Measurements from ENCODE around the gene THRAP3. TPM values are rescaled to one million over a fixed set of nuclear protein-coding genes. Genes with fewer than 3 reads are reported as not detected.
A peak's percentile ranks its signal among the peaks of the same experiment; 100 is the strongest.

Gene THRAP3
- total and polyA plus RNA-seq, 2 donors (not counting 3 experiments of a cell fraction or from before 2014, with no cell fraction given): 38.0 to 144 TPM

GRCh38 chr1:36342426-36343185 lies 118.4 kb downstream of the THRAP3 start:
- peak; percentile 99 for FAIRE-seq
- peaks cover 28% of the 10 kb centered on the region for H3K4me1 ChIP-seq (ENCODE audit: control insufficient read depth, extremely low read depth, insufficient read depth, low read length)
- intact Hi-C loops (cut with micrococcal nuclease) (loop anchor here (1.0 kb wide), 6 partner anchors 9 to 193 kb away; partner anchors contain the start of gene TRAPPC3), dilution Hi-C loops (cut with MboI; ENCODE audit: extremely low pct_ligation_motif_present, low sequenced_read_pairs) (no loop called here)
- H3K9me1 ChIP-seq (replicated peaks; ENCODE audit: control insufficient read depth, extremely low read depth, insufficient read depth, low read length): no peaks in the 10 kb centered on the region
- BruUV-seq (replicated peaks): no TSS peak
- H3K4me3 ChIP-seq (replicated peaks in 1 of 3; ENCODE audit: insufficient read depth in 1 of 3, low read depth in 1 of 3, low read length in 3 of 3): no peak overlapping the region
- peaks cover 2 to 15% of the 10 kb centered on the region in 2 experiments for H3K36me3 ChIP-seq (ENCODE audit: control insufficient read depth in 2 of 2, extremely low read depth in 1 of 2, insufficient read depth in 2 of 2, low read length in 2 of 2)
- peak overlapping the region; percentile 28 for H3K9ac ChIP-seq (replicated peaks; ENCODE audit: extremely low read depth, insufficient read depth, low read length)
- no peaks in the 10 kb centered on the region for H3K9me3 ChIP-seq (replicated peaks; ENCODE audit: control insufficient read depth, insufficient read depth, low read length)
- no peaks in the 10 kb centered on the region for H3K79me2 ChIP-seq (ENCODE audit: control insufficient read depth, insufficient read depth, low read length)
- no peak overlapping the region for H3K4me2 ChIP-seq (ENCODE audit: insufficient read depth, low read length)
- TF ChIP-seq GATA2 (IDR thresholded peaks at IDR 0.05; ENCODE audit: insufficient read depth, insufficient read length, low read depth, low read length): no peak
- TF ChIP-seq POLR2A (IDR thresholded peaks at IDR 0.05; ENCODE audit: low read depth, low read length): peak; percentile 49
- peak; percentile 70 for TF ChIP-seq POLR2AphosphoS5 (IDR thresholded peaks at IDR 0.05; ENCODE audit: insufficient read depth, low read depth, low read length)
- no peak for TF ChIP-seq EZH2 (IDR thresholded peaks at IDR 0.05; ENCODE audit: borderline replicate concordance, low read depth, low read length, severe bottlenecking)
- TF ChIP-seq FOS (IDR thresholded peaks at IDR 0.05; ENCODE audit: borderline replicate concordance, insufficient read depth, low read length): peak; percentile 98
- TF ChIP-seq JUN (IDR thresholded peaks at IDR 0.05; ENCODE audit: borderline replicate concordance, insufficient read depth, insufficient read length, low read depth): peak; percentile 82
- peak; percentile 88 to 89 for TF ChIP-seq CTCF (IDR thresholded peaks at IDR 0.05; ENCODE audit: extremely low read depth in 1 of 2, insufficient read depth in 1 of 2, low read depth in 1 of 2, low read length in 2 of 2)
- H3K27me3 ChIP-seq (ENCODE audit: control insufficient read depth in 2 of 2, insufficient read depth in 2 of 2, low read length in 2 of 2): no peaks in the 10 kb centered on the region
- DNase-seq (ENCODE audit: low read depth, low spot score): peak; percentile 95
- ChIA-PET POLR2A (interaction anchor here (0.8 to 1.4 kb wide), 4 partner anchors 8 to 44 kb away, joined by 3 to 5 read pairs (median 4); no protein-coding TSS in a partner anchor), CTCF (interaction anchor here (0.6 to 6.8 kb wide), 38 partner anchors 9 to 193 kb away, joined by 3 to 152 read pairs (median 6); partner anchors contain the start of genes EVA1B, LSM10, MRPS15 and OSCP1)
- H4K20me1 ChIP-seq (replicated peaks; ENCODE audit: control insufficient read depth, extremely low read depth, insufficient read depth, low read length): no peaks in the 10 kb centered on the region
- H3K27ac ChIP-seq (ENCODE audit: insufficient read depth, low read depth, low read length): peak overlapping the region; percentile 85
- no peak overlapping the region for H2AFZ ChIP-seq (ENCODE audit: low read depth, low read length)
